ENCODE results near the gene EHMT2.
"Not testable (repeated sequence)": the region's sequence is repeated elsewhere in the genome, so short reads cannot be mapped to it uniquely, and the experiment has no call there.

EHMT2 gene

GRCh38 chr6:31930962-31931361, 33.5 kb upstream of the EHMT2 start:
- no peak for TF ChIP-seq TAF1 (IDR thresholded peaks at IDR 0.05; ENCODE audit: borderline replicate concordance, low read depth, low read length)
- TF ChIP-seq POLR2A (IDR thresholded peaks at IDR 0.05; ENCODE audit: low read depth, low read length), result no peak
- TF ChIP-seq POLR2AphosphoS5 (IDR thresholded peaks at IDR 0.05; ENCODE audit: low read depth, low read length), result no peak
- no peak for DNase-seq (ENCODE audit: insufficient read length)
- FAIRE-seq, result no peak

GRCh38 chr6:31928672-31928939, 31.1 kb upstream of the EHMT2 start:
- TF ChIP-seq TAF1 (IDR thresholded peaks at IDR 0.05; ENCODE audit: borderline replicate concordance, low read depth, low read length), result no peak
- no peak for TF ChIP-seq POLR2A (IDR thresholded peaks at IDR 0.05; ENCODE audit: low read depth, low read length)
- no peak for TF ChIP-seq POLR2AphosphoS5 (IDR thresholded peaks at IDR 0.05; ENCODE audit: low read depth, low read length)
- no peak for FAIRE-seq

GRCh38 chr6:31927863-31928671, 30.6 kb upstream of the EHMT2 start:
- FAIRE-seq (no peak), DNase-seq (ENCODE audit: insufficient read length) (no peak)
- no peak for TF ChIP-seq POLR2AphosphoS5 (IDR thresholded peaks at IDR 0.05; ENCODE audit: low read depth, low read length)
- no peak for TF ChIP-seq POLR2A (IDR thresholded peaks at IDR 0.05; ENCODE audit: low read depth, low read length)
- no peak for TF ChIP-seq TAF1 (IDR thresholded peaks at IDR 0.05; ENCODE audit: borderline replicate concordance, low read depth, low read length)

More at GRCh38 chr6:31928672-31928939, 31.1 kb upstream of the EHMT2 start:
- no peak for DNase-seq (ENCODE audit: insufficient read length)

GRCh38 chr6:31927242-31927862, 29.9 kb upstream of the EHMT2 start, which contains the start of gene C2:
Gene C2, plus strand, starts transcription at chr6:31927717. Its CDS starts 36 bp downstream, at chr6:31927753.
- no peak for DNase-seq (ENCODE audit: insufficient read length)
- TF ChIP-seq TAF1 (IDR thresholded peaks at IDR 0.05; ENCODE audit: borderline replicate concordance, low read depth, low read length), result no peak
- no peak for TF ChIP-seq POLR2A (IDR thresholded peaks at IDR 0.05; ENCODE audit: low read depth, low read length)
- no peak for TF ChIP-seq POLR2AphosphoS5 (IDR thresholded peaks at IDR 0.05; ENCODE audit: low read depth, low read length)
- no peak for FAIRE-seq

GRCh38 chr6:31922942-31923341, 25.4 kb upstream of the EHMT2 start:
- FAIRE-seq, result peak; percentile 58
- TF ChIP-seq POLR2A (IDR thresholded peaks at IDR 0.05; ENCODE audit: low read depth, low read length) (no peak), TAF1 (IDR thresholded peaks at IDR 0.05; ENCODE audit: borderline replicate concordance, low read depth, low read length) (no peak), POLR2AphosphoS5 (IDR thresholded peaks at IDR 0.05; ENCODE audit: low read depth, low read length) (no peak)
- no peak for DNase-seq (ENCODE audit: insufficient read length)

GRCh38 chr6:31920811-31921210, 23.3 kb upstream of the EHMT2 start:
- TF ChIP-seq TAF1 (IDR thresholded peaks at IDR 0.05; ENCODE audit: borderline replicate concordance, low read depth, low read length), result no peak
- no peak for TF ChIP-seq POLR2AphosphoS5 (IDR thresholded peaks at IDR 0.05; ENCODE audit: low read depth, low read length)
- no peak for TF ChIP-seq POLR2A (IDR thresholded peaks at IDR 0.05; ENCODE audit: low read depth, low read length)
- DNase-seq (ENCODE audit: insufficient read length), result no peak
- FAIRE-seq, result no peak

- DNase-seq (ENCODE audit: insufficient read length), result no peak
- no peak for FAIRE-seq
- TF ChIP-seq POLR2AphosphoS5 (IDR thresholded peaks at IDR 0.05; ENCODE audit: low read depth, low read length), result no peak
- TF ChIP-seq TAF1 (IDR thresholded peaks at IDR 0.05; ENCODE audit: borderline replicate concordance, low read depth, low read length), result no peak
Observed at GRCh38 chr6:31919624-31920303, 22.3 kb upstream of the EHMT2 start.

- FAIRE-seq, result no peak
- DNase-seq (ENCODE audit: insufficient read length), result no peak
- TF ChIP-seq TAF1 (IDR thresholded peaks at IDR 0.05; ENCODE audit: borderline replicate concordance, low read depth, low read length), result no peak
- TF ChIP-seq POLR2AphosphoS5 (IDR thresholded peaks at IDR 0.05; ENCODE audit: low read depth, low read length), result no peak
- TF ChIP-seq POLR2A (IDR thresholded peaks at IDR 0.05; ENCODE audit: low read depth, low read length), result no peak
Observed at GRCh38 chr6:31918069-31918720, 20.7 kb upstream of the EHMT2 start.

- DNase-seq (ENCODE audit: insufficient read length), result no peak
- FAIRE-seq, result no peak
- no peak for TF ChIP-seq POLR2A (IDR thresholded peaks at IDR 0.05; ENCODE audit: low read depth, low read length)
- TF ChIP-seq POLR2AphosphoS5 (IDR thresholded peaks at IDR 0.05; ENCODE audit: low read depth, low read length), result no peak
Observed at GRCh38 chr6:31915756-31916155, 18.3 kb upstream of the EHMT2 start.

GRCh38 chr6:31915351-31915750, 17.9 kb upstream of the EHMT2 start:
- FAIRE-seq (no peak), DNase-seq (ENCODE audit: insufficient read length) (no peak)
- TF ChIP-seq POLR2AphosphoS5 (IDR thresholded peaks at IDR 0.05; ENCODE audit: low read depth, low read length) (no peak), TAF1 (IDR thresholded peaks at IDR 0.05; ENCODE audit: borderline replicate concordance, low read depth, low read length) (no peak), POLR2A (IDR thresholded peaks at IDR 0.05; ENCODE audit: low read depth, low read length) (no peak)

- TF ChIP-seq POLR2A (IDR thresholded peaks at IDR 0.05; ENCODE audit: low read depth, low read length) (no peak), TAF1 (IDR thresholded peaks at IDR 0.05; ENCODE audit: borderline replicate concordance, low read depth, low read length) (no peak)
- DNase-seq (ENCODE audit: insufficient read length), result no peak
- FAIRE-seq, result no peak
Observed at GRCh38 chr6:31911826-31912585, 14.5 kb upstream of the EHMT2 start.

GRCh38 chr6:31909298-31909697, 11.8 kb upstream of the EHMT2 start:
- DNase-seq (ENCODE audit: insufficient read length), result not testable (repeated sequence)

More at GRCh38 chr6:31909298-31909697, 11.8 kb upstream of the EHMT2 start:
- FAIRE-seq, result not testable (repeated sequence)

All from GM12892 (cell line).